HG03159 (cell line): ENCODE data around the gene SORBS2.

Experiments
- ATAC-seq: cut with Tn5 transposase; IDR thresholded peaks from one replicate; pipeline ENCODE4 v1.9.1; 2021; ENCODE audit warnings: mild to moderate bottlenecking, moderate library complexity; ENCODE audit not compliant: unreplicated experiment

SORBS2 gene

DNA sequence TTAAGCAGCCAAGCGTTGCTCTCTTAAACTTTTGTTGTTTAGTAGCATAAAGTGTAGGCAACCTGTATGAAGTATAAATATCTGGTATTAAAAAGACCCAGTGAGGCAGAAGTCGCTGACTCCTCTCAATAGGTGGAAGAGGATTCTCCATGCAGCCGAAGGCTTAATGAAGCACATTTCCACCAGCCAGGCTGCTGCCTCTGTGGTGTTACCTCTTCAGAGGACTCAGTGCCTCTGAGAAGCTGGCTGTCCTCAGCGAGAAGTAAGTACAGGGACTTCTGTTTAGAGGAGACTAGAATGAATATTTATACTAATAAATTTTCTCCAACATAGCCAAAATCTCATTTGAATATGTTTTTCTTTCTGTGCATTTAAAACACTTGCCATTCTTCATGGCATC lies 6.0 kb downstream of the SORBS2 start:
- no peak for ATAC-seq

DNA sequence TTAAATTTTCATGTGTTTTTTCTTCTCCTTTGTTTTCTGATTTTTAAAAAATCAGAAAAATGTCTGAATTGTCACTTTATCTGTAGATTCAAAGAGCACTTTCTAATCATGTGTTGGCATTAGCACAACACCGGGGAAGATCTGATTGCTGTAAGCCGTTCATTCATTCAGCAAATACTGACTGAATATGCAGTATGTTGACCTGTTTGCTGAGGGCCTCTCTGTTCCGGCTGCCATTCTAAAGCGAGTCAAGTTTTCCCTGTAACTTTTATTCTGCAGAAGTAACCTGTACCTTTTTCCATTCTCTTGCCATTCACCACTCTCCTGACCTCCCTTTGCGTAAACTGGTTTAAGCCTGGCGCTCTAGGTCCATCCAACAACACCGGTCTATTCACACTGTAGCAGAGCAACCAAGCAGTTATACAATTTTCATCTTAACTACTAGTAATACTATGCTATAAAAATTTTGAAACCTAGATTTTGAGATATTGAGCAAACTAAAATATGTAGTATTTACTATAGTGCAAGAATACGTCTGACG lies 6.7 kb downstream of the SORBS2 start:
- ATAC-seq, result no peak

DNA sequence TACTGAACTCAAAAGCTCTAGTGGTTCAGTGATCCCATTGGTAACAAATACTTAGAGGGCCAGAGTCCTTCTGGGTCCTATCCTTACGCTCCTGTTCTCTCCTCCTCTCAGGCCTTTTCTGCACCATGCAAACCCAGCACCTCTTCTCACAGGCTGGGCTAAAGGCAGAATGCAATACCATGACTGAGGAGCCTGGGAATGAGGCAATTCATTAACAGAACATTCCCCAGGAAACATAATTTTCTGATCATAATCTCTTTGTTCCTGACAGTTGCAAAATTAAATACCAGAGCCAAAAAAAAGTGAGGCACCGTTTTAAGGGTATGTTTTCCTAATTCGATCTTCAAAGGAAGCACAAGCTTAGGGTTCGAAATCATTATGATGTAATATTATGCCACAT lies 9.0 kb downstream of the SORBS2 start:
- ATAC-seq, result no peak

DNA sequence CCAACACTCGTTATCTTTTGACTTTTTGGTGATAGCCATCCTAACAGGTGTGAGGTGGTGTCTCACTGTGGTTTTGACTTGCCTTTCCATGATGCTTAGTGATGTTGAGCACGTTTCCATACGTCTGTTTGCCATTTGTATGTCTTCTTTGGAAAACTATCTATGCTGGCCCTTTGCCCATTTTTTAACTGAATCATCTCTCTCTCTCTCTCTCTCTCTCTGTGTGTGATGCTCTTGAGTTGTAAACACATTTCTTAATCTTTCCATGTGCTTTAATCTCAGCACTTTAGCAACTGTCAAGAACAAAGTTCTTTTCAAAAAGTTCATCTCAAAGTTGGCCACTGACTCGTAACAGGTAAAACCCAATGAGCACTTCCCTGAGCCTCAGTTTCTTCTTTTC lies 10.5 kb downstream of the SORBS2 start:
- ATAC-seq, result no peak

DNA sequence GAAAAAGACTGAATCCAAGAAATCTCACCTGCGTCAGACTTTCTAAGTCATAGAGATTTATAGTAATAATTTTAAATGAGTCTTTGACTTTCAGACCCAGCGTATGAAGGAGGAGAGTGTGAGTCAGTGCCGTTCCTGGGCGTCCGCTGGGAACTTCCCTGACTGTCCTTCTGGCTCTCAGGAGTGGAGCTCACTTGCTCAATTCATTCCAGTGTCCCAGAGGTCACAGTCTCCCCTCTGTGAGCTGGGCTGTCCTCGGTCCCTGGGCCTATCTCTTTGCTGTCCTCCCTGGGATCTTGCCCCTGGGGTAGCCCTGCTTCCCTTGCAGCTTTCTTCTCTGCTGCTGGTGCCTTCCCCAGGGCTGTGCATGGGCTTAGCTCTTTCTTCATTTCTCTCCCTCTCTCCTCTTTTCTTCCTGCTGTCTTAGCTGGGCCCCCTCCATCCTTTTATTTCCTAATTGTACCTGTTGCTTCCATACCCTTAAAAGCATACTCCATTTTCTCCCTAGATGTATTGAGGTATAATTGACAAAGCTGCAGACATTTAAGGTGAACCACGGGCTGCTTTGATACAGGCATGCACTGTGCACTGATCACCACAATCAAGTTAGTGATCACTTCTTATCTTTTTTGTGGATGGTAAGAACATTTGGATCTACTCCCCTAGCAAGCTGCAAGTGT lies 11.6 kb downstream of the SORBS2 start:
- ATAC-seq, result no peak

DNA sequence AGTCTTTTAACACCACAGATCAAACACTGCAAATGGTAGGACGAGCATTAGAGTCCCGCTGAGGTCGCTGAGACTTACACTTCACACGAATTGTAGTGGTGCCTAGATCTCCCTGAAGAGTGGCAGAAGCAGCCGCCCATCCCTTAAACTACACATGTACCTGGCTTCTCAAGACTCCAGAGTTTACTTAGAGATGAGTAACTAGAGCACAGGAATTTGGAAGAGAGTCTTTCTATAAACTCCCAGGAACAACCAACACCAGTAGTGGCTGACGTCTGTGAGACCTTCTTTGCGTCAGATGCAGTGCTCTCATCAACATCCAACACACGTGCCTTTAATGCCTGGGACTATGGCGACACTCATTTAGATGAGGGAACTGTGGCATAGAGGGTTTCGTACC lies 12.6 kb downstream of the SORBS2 start:
- no peak for ATAC-seq

DNA sequence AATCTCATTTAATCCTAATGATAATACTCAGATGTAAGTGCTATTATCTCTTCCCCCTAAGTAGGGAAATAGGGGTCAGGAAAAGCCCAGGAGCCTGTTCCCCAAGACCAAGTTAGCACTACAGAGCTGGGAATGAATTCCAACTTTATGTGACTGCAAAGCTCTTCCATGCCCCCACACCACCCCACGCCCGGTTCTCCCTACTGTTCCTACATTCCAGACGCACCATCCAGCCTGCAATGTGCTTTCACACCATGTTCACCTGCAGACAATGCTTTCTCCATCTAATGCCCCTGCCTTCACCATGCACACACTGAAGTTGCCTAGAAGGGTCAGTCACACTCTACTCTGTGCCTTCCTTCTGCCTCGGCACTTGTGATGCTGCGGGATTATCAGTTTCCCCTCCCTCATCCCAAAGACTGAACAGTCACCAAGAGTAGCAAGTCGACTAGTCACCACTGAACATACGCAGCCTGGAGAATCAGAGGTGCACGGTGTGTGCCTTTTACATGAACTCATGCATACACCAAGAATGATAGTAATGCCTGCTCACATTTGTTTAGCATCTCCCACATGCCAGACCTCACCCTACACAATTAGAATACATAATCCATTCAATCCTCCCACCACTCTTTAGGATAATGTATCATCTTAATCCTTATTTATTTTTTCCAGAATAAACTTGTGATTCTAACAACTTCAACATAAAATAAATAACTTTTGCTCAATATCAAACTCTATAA lies 14.2 kb downstream of the SORBS2 start:
- no peak for ATAC-seq

DNA sequence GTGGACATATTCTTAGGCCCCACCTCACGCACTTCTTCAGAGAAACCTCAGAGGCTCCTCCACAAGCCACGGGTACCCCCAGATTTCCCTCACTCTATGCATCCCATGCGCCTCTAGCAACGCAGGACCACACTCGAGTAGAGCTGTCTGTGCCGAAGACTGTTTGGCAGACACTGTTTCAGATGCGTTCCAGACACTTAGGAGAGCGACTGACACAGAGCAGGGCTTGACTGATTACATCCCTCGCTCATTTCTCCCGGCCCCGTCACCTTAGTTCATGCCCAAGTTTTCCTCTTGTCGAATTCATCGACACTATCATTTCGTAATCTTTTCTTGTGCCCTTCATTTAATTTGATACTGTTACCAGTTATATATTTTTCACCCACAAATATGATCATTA lies 15.0 kb downstream of the SORBS2 start:
- ATAC-seq, result no peak

DNA sequence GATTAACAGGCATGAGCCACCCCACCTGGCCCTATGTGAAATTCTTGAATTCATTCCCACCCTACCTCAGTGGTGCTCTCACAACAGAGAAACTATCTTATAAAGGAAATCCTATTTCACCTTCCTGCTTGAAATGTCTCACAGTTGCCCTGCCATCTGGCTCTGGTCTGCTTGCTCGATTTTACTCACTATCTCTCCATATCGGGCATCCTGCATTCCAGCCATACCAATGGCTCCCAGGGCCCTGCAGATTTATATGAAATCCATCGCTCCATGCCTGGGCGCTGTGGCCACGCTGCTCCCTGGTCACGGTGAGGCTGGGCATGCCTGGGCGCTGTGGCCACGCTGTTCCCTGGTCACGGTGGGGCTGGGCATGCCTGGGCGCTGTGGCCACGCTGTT lies 15.8 kb downstream of the SORBS2 start:
- no peak for ATAC-seq

DNA sequence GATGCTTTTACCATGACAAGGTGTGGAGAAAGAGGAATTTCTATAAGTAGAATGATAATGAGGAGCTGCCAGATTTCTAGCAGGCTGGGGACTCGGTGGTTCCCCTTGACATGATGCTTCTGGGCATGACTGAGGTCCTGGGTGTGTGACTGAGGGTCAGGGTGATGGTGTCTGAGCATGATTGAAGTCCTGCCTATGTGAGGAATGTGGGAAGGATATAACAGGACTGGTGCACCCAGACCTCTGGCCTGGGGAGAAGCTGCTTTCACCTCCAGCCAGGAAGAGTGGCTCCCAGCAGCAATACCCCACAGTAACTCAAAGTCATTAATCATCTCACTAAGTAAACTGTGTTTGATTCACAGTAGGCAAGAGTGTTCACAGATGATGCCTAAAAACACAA lies 17.4 kb downstream of the SORBS2 start:
- ATAC-seq, result no peak

DNA sequence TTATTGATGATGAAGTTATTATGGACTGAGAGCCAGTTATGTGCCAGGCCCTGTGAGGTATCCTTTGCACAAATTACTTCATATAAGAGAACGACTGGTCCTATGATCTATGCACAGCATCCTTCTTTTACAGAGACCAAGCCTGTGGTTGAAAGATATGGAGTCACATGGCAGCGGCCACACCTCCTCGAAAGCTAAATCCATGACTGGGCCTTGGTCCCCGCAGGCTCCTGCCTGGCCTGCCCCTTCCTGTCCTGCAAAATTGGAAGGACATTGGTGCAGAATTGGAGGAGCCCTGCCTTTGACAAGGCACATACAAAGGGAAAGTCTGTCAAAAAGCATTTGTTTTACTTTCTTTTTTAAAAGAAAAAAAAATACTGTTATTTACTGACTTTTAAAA lies 18.3 kb downstream of the SORBS2 start:
- ATAC-seq, result no peak

DNA sequence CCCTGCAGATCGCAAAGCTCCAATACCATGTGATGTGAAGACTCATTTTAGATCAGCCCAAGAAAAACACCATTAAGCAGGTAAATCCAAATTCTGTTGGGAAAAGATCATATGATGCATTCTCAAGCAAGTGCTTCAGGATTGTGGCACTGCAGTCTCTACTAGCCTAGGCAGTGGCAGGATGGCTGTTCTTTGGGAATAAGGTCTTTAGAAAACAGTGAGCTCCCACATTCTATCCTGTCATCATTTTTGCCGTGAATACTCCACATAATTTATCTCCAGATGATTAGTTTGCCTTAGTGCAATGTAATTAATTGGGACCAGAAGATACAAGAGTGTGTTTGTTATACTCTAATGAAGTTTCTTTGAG lies 18.9 kb downstream of the SORBS2 start:
- ATAC-seq, result no peak

DNA sequence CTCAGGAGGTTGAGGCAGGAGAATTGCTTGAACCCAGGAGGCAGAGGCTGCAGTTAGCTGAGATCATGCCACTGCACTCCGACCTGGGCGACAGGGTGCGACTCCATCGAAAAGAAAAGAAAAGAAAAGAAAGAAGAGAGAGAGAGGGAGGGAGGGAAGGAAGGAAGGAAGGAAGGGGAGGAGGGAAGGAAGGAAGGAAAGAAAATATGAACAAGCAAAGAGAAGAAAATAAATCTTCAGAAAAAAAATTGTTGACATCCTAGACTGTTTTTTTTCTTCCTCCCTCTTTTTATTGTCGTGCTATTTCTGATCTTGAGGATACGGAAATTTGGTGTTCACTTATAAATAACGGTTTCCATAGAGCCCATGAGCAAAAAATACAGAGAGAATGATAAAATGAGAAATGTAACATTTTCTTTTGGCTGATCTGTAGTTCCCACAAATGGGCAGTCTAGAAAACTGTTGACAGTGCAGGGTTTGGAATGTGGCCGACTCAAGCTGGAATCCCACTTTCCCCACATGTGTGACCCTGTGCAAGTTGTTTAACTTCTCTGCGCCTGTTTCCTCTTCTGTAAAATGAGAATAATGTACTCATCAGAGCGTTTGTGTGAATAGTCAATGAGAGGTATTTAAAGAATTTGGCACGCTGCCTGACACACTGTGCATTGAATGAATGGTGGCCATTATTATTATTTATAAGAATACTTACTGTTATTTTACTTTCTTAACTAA lies 19.4 kb downstream of the SORBS2 start:
- ATAC-seq, result no peak

DNA sequence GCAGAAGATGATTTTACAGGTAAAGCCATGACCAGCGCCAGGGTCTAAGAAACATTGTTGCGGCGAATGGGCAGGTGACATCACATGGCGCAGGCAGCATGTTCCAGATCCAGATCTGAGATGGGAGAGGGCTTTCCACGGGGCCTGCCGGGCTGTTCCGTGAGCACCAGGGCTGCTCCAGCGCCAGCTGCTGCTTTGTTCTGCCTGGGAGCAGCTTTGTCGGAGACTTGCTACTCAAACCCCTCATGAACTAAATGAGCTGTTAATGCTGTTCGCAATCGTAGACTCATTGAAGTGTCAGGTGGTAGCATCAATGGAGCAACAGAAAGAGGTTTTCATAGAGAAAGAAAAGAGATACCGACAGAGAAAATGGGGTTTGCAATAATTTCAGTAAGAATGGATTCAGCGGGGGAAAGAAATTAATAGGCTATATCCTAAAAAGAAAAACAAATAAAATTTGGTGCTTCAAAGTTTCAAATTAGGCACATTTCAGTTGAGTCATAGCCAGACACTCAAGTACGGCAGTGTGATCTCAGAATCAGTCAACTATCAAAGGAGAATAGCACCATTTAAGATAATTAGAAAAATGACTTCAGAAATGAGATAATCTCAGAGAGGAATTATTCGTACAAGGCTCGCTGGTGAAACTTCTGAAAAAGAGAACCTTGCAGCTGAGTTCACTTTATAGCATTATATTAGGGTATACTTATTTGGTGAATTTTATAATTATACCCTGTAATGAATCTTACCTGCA lies 23.9 kb downstream of the SORBS2 start:
- no peak for ATAC-seq

DNA sequence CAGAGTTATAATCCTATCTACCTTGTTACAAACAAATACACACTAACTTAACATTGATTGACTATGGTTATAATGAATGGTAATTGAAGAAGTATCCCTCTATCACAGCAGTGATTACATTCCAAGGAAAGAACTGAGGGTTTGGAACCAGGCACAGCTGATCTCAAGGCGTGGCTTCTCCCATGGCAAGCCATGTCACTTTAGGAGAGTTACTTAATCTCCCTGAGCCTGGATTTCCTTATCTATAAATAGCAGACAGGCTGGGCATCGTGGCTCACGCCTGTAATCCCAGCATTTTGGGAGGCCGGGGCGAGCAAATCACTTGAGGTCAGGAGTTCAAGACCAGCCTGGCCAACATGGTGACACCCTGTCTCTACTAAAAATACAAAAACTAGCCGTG lies 25.6 kb downstream of the SORBS2 start:
- no peak for ATAC-seq

DNA sequence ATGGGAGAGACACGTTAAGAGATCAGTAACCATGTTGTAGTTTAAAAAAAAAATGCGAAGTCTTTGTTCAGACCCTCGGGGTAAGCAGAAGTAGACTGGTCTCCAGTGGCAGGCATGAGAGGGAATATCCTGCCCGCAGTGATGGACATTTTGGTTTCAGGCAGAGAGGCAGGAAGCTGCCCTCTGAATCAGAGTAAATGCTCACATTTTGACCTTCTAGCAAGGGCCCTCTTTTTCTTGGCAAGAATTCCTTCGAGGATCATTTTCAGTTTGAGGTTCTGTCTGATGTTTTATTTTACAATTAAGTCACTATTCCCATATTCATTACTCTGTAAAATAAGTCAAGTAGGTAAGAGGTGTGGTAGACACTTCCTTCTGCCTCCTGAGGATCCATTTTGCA lies 28.4 kb downstream of the SORBS2 start:
- no peak for ATAC-seq

DNA sequence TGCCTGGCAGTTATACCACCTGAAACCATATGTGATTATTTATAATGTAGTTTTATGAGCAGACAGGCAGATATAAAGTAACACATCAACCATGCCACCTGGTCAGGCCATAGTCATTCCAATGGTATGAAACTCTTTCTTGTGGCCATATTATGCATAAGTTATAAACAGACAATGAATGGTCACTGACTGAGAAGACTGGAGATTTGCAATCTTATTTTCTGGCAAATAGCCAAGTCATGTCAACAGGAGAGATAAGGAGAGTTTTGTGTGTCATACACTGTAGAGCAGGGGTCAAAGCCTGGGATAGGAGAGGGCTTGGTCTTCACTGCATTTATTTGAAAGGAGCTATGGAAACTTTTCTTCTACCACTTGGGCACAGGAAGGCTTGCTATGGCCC lies 29.5 kb downstream of the SORBS2 start:
- ATAC-seq, result no peak

DNA sequence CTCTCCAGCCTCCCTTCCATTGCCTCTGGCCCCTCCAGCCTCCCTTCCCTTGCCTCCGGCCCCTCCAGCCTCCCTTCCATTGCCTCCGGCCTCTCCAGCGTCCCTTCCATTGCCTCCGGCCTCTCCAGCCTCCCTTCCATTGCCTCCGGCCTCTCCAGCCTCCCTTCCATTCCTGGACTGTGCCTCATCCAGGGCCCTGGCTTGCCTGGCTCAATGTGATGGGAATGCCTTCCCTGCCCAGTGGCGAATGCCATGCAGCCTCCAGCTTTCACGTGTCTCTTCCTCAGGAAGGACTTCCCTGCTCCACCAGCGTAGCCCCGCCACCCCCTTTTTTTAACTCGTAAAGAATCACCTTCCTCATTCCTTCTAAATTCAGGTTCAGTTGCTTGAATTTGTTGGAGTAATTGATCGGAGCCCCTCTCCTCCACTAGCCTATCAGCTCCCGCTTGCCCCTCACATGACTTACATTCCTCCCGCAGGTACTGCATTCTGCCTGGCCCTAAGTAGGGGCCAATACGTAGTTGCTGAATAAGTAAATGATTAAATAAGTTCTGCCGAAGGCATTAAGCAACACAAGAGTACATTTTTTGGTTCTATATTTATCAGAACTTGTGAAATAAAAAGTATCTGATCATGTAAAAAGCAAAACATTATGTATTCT lies 30.3 kb downstream of the SORBS2 start:
- ATAC-seq, result no peak

DNA sequence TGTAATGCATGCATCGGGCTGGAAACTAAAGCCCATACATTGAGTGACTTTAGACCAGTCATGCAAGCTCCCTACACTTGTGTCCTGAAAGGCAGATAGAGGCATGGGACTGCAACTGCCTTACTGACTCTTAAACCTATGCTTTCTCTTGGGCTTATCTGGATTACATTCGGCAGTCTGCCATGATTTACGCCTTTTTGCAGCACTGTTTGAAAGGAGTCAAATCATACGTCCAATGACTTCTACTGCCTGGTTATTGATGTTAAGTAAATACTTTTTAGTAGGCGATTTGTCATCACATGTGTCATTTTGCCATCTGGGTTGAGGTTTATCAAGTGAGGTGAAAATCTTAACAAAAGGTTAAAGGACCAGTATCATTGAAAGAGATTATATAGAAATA lies 31.5 kb downstream of the SORBS2 start:
- no peak for ATAC-seq

DNA sequence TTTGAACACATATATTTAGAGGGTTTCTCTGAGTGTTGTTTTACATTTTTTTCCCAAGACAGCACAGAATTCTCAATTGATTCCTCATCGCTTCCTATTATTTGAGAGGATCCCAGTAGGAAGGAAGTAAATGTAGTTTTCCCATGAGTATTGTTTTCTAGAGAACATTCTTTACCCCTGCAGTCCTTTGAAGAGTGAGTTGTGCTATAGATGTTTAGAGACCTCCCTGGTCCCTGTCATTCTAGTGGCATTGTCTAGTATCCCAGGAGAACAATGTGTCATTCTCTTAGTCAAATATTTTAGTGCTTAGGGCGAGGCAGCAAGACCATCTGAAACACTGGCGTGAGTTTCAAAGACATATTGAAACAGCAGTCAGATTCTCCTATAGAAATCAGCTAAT lies 32.5 kb downstream of the SORBS2 start:
- ATAC-seq, result no peak

DNA sequence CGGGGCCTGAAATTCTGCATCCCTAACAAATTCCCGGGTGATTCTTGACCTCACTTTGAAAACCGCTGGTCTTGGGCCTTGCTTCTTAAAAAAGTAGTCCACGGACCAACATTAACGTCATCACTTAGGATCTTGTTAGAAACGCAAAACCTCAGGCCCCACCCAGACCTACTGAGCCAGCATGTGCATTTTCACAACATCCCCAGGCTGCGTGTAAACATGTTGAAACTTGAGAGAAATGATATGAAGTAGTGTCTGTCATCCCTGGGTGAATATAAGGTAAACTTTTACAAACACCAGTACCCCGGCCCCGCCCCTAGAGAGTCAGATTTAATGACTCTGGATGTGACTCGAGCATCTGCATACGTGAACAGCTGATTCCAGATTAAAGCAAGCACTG lies 33.7 kb downstream of the SORBS2 start:
- no peak for ATAC-seq
